Osteoblast (primary cell): ENCODE data around the gene STK17A. TPM values are rescaled to one million over a fixed set of nuclear protein-coding genes. Genes with fewer than 3 reads are reported as not detected.

Source experiments
- DNase-seq: peaks from one replicate; pipeline ENCODE4 v3.0.0; 2011; ENCODE audit warnings: low spot score, mixed read lengths; ENCODE audit not compliant: insufficient read length; ENCODE audit errors: missing footprints
- H2AFZ ChIP-seq: 2 replicates; pipeline ENCODE4 v1.6.0; 2011; ENCODE audit warnings: mild to moderate bottlenecking, low read length
- H3K27ac ChIP-seq: 2 replicates; pipeline ENCODE4 v1.5.1; 2011; ENCODE audit warnings: mild to moderate bottlenecking, low read depth, low read length, moderate library complexity
- H3K27me3 ChIP-seq: 2 replicates; pipeline ENCODE4 v1.6.0; 2012; ENCODE audit warnings: mild to moderate bottlenecking, control low read depth, inconsistent platforms, low read length, moderate library complexity; ENCODE audit not compliant: insufficient read depth
- H3K36me3 ChIP-seq: 2 replicates; pipeline ENCODE4 v1.5.1; 2011; ENCODE audit warnings: mild to moderate bottlenecking, low read length, control low read depth, moderate library complexity; ENCODE audit not compliant: insufficient read depth
- H3K4me1 ChIP-seq: 2 replicates; pipeline ENCODE4 v1.5.1; 2011; ENCODE audit warnings: mild to moderate bottlenecking, low read length, control low read depth, moderate library complexity; ENCODE audit not compliant: insufficient read depth
- H3K4me2 ChIP-seq: 2 replicates; pipeline ENCODE4 v1.6.0; 2011; ENCODE audit warnings: mild to moderate bottlenecking, low read length; ENCODE audit not compliant: insufficient read depth
- H3K4me3 ChIP-seq: fragments of 200-600 bp; sonication (generic); 3 replicates; pipeline ENCODE4 v1.5.1; 2012; ENCODE audit warnings: mild to moderate bottlenecking, low read length, inconsistent platforms; ENCODE audit not compliant: insufficient read depth
- H3K79me2 ChIP-seq: 2 replicates; pipeline ENCODE4 v1.6.0; 2012; ENCODE audit warnings: mild to moderate bottlenecking, low read length, control low read depth, inconsistent platforms; ENCODE audit not compliant: insufficient read depth
- H3K9me3 ChIP-seq: 2 replicates; pipeline ENCODE4 v1.5.1; 2011; ENCODE audit warnings: low read depth, low read length, control low read depth
- H4K20me1 ChIP-seq: 2 replicates; pipeline ENCODE4 v1.6.0; 2012; ENCODE audit warnings: mild to moderate bottlenecking, low read length, control low read depth; ENCODE audit not compliant: insufficient read depth
- CTCF ChIP-seq: IDR thresholded peaks from 2 replicates; pipeline ENCODE4 v1.5.1; 2011; ENCODE audit warnings: mild to moderate bottlenecking, low read depth, low read length, moderate library complexity; ENCODE audit errors: extremely low read depth
- total RNA-seq: library from RNA; depleted of rRNA; stranded (reverse); fragments of >200 nt; gene quantifications from 2 replicates; pipeline ENCODE4 v1.2.3, GENCODE V29; 2012

The STK17A gene
- total RNA-seq, 1 donor = 109 TPM

DNA sequence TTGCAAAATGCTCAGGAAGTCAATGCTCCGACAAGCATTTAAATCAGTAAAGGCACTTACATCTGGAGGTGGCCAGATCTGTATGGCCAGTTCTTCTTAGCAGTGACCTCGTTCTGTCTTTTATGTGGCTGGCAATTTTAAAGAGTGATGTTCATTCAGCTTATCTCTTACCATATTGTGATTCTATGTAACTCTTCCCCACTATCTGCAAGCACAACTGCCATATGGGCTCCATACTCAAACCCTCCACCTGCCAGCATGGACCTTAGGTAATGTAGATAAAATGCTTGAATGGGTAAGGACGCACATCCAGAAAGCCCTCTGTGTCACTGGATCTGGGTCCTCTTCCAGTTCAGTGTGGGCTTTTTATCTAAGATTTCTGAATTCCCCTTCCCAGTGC is 42.4 kb upstream of the STK17A start:
- no peak overlapping the region for H3K4me2 ChIP-seq
- H2AFZ ChIP-seq = no peak overlapping the region
- H3K27me3 ChIP-seq = no peaks in the 10 kb centered on the region
- H3K27ac ChIP-seq = no peak overlapping the region
- no peaks in the 10 kb centered on the region for H3K9me3 ChIP-seq
- no peaks in the 10 kb centered on the region for H3K79me2 ChIP-seq
- no peaks in the 10 kb centered on the region for H3K36me3 ChIP-seq
- no peaks in the 10 kb centered on the region for H4K20me1 ChIP-seq
- no peak overlapping the region for H3K4me3 ChIP-seq
- H3K4me1 ChIP-seq = peaks cover 35% of the 10 kb centered on the region
- no peak for TF ChIP-seq CTCF
- no peak for DNase-seq

DNA sequence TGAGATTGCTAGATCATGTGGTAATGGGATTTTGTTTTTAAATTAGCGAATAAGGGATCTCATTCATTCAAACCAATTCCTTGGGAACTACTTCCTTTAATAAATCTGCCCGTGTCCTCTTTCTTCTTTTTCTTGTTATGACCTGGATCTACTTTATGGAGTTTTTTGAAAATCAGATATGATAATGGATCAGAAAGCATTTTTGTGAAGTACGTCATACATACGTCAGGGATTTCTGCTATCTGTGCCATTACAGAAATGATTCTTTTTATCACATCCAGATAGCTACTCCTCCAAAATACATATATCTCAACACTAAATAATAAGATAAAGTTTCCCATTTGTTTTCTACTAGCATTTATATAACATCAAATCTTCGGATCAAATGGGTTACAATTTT is 40.2 kb upstream of the STK17A start:
- H3K4me1 ChIP-seq = peaks cover 17% of the 10 kb centered on the region
- no peak overlapping the region for H2AFZ ChIP-seq
- H3K9me3 ChIP-seq = no peaks in the 10 kb centered on the region
- no peak overlapping the region for H3K4me2 ChIP-seq
- no peaks in the 10 kb centered on the region for H4K20me1 ChIP-seq
- DNase-seq = no peak
- H3K4me3 ChIP-seq = no peak overlapping the region
- no peak for TF ChIP-seq CTCF
- no peak overlapping the region for H3K27ac ChIP-seq
- no peaks in the 10 kb centered on the region for H3K27me3 ChIP-seq
- H3K79me2 ChIP-seq = no peaks in the 10 kb centered on the region
- no peaks in the 10 kb centered on the region for H3K36me3 ChIP-seq

GRCh38 chr7:43546231-43546630 is 36.7 kb upstream of the STK17A start:
- Histone ChIP-seq H3K4me1 (peaks cover 6% of the 10 kb centered on the region), H3K4me3 (no peak overlapping the region), H4K20me1 (no peaks in the 10 kb centered on the region), H3K9me3 (no peaks in the 10 kb centered on the region), H3K36me3 (no peaks in the 10 kb centered on the region), H3K27ac (no peak overlapping the region), H3K27me3 (peaks cover 5% of the 10 kb centered on the region), H2AFZ (no peak overlapping the region), H3K4me2 (no peak overlapping the region), H3K79me2 (no peaks in the 10 kb centered on the region)
- no peak for TF ChIP-seq CTCF
- DNase-seq = no peak

DNA sequence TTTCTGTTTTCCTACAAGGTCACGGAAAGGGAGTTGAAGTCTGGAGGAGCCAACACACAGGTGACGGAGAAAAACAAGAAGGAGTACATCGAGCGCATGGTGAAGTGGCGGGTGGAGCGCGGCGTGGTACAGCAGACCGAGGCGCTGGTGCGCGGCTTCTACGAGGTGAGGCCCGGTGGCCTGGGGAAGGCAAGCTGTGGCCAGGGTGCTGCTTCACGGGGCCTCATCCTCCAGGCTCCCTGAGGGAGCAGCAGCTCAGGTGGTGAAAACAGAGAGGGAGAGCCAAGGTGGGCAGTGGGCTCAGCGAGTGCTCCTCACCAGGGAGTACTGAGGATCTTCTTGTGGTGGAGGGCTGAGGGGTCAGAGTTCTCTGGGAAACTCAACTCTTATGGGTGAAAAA is 32.5 kb upstream of the STK17A start:
- no peak for TF ChIP-seq CTCF
- no peaks in the 10 kb centered on the region for H3K79me2 ChIP-seq
- H2AFZ ChIP-seq = no peak overlapping the region
- no peaks in the 10 kb centered on the region for H3K36me3 ChIP-seq
- H4K20me1 ChIP-seq = no peaks in the 10 kb centered on the region
- DNase-seq = no peak
- no peaks in the 10 kb centered on the region for H3K4me1 ChIP-seq
- H3K9me3 ChIP-seq = no peaks in the 10 kb centered on the region
- H3K27ac ChIP-seq = no peak overlapping the region
- no peak overlapping the region for H3K4me3 ChIP-seq
- H3K27me3 ChIP-seq = peaks cover 5% of the 10 kb centered on the region
- H3K4me2 ChIP-seq = no peak overlapping the region
